ENCODE results near the gene MEIS2.

Gene MEIS2

GRCh38 chr15:36951731-36952247 is 148.6 kb downstream of the MEIS2 start (continued):
- TF ChIP-seq ZNF677 (tag by site-specific recombination; IDR thresholded peaks at IDR 0.05) = no peak
- TF ChIP-seq ZNF645 (tag by site-specific recombination; IDR thresholded peaks at IDR 0.05) = no peak
- peak; percentile 87 for TF ChIP-seq PRDM4 (tag by site-specific recombination; IDR thresholded peaks at IDR 0.05)
- TF ChIP-seq GFI1B (tag by site-specific recombination; IDR thresholded peaks at IDR 0.05) = peak; percentile 82
- TF ChIP-seq TRIM28 (IDR thresholded peaks at IDR 0.05; ENCODE audit: borderline replicate concordance, low read length) = no peak
- TF ChIP-seq ZSCAN4 (tag by site-specific recombination; IDR thresholded peaks at IDR 0.05) = no peak
- TF ChIP-seq ZNF148 (tag by site-specific recombination; IDR thresholded peaks at IDR 0.05; ENCODE audit: borderline replicate concordance) = no peak
- TF ChIP-seq ZNF426 (tag by site-specific recombination; IDR thresholded peaks at IDR 0.05) = no peak
- no peak for TF ChIP-seq ZNF513 (tag by site-specific recombination; IDR thresholded peaks at IDR 0.05)
- TF ChIP-seq ZXDB (tag by site-specific recombination; IDR thresholded peaks at IDR 0.05) = peak; percentile 74
- TF ChIP-seq ZNF10 (tag by site-specific recombination; IDR thresholded peaks at IDR 0.05) = no peak; the same call in 1 of the 2 replicates
- TF ChIP-seq PBX3 (CRISPR knock-in tag; IDR thresholded peaks at IDR 0.05) = no peak
- TF ChIP-seq ZNF626 (tag by site-specific recombination; IDR thresholded peaks at IDR 0.05) = no peak
- TF ChIP-seq ZNF37A (tag by site-specific recombination; IDR thresholded peaks at IDR 0.05) = no peak
- TF ChIP-seq SP2 (tag by site-specific recombination; IDR thresholded peaks at IDR 0.05) = peak; percentile 90
- TF ChIP-seq ZNF2 (tag by site-specific recombination; IDR thresholded peaks at IDR 0.05) = 0 out of 2 replicates have a peak, but pooled peaks have one; percentile 37
- no peak for TF ChIP-seq PRDM1 (tag by site-specific recombination; IDR thresholded peaks at IDR 0.05)
- no peak for TF ChIP-seq TCF7L2 (IDR thresholded peaks at IDR 0.05; ENCODE audit: borderline replicate concordance, low read depth, low read length)
- no peak for TF ChIP-seq ZNF214 (tag by site-specific recombination; IDR thresholded peaks at IDR 0.05; ENCODE audit: borderline replicate concordance)
- no peak for TF ChIP-seq ZNF114 (tag by site-specific recombination; IDR thresholded peaks at IDR 0.05)
- no peak for TF ChIP-seq GLI4 (tag by site-specific recombination; IDR thresholded peaks at IDR 0.05)
- TF ChIP-seq ZNF488 (tag by site-specific recombination; IDR thresholded peaks at IDR 0.05) = 0 out of 2 replicates have a peak, but pooled peaks have one; percentile 41
- TF ChIP-seq ZNF791 (tag by site-specific recombination; IDR thresholded peaks at IDR 0.05) = no peak
- no peak for TF ChIP-seq ZFP37 (tag by site-specific recombination; IDR thresholded peaks at IDR 0.05)
- peak; percentile 79 for TF ChIP-seq GLI2 (tag by site-specific recombination; IDR thresholded peaks at IDR 0.05; ENCODE audit: borderline replicate concordance, low read depth)
- TF ChIP-seq ZNF433 (tag by site-specific recombination; IDR thresholded peaks at IDR 0.05; ENCODE audit: low read depth) = no peak
- TF ChIP-seq ZNF692 (tag by site-specific recombination; IDR thresholded peaks at IDR 0.05) = peak; percentile 36; the same call in 1 of the 2 replicates
- TF ChIP-seq ZBTB7A (tag by site-specific recombination; IDR thresholded peaks at IDR 0.05; ENCODE audit: low read depth) = no peak

All from HEK293 (cell line).